ENCODE data around the gene RGPD3.

DNA sequence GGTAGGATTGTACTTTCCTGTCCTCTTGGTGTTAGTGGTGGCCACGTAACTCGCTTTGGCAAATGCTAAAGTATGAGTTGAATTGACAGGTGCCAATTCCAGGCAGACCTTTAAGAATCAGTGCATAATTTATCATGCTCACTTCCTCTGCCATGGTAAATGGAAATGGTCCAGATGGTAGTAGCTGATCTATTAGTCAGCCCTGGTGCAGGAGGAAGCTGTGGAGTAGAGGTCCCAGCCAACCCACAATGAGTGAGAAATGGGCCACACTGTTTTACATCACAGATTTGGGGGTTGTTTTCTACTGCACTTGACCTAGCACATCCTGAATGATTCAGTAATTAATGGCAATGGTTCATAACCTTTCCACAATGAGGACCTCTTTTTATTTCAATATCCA lies 104.4 kb downstream of the RGPD3 start:
- TF ChIP-seq POLR2A (IDR thresholded peaks at IDR 0.05) (no peak), POLR2AphosphoS5 (IDR thresholded peaks at IDR 0.05; ENCODE audit: insufficient read depth in 1 of 2, low read depth in 1 of 2) (no peak)
- TF ChIP-seq, protein P1, sequence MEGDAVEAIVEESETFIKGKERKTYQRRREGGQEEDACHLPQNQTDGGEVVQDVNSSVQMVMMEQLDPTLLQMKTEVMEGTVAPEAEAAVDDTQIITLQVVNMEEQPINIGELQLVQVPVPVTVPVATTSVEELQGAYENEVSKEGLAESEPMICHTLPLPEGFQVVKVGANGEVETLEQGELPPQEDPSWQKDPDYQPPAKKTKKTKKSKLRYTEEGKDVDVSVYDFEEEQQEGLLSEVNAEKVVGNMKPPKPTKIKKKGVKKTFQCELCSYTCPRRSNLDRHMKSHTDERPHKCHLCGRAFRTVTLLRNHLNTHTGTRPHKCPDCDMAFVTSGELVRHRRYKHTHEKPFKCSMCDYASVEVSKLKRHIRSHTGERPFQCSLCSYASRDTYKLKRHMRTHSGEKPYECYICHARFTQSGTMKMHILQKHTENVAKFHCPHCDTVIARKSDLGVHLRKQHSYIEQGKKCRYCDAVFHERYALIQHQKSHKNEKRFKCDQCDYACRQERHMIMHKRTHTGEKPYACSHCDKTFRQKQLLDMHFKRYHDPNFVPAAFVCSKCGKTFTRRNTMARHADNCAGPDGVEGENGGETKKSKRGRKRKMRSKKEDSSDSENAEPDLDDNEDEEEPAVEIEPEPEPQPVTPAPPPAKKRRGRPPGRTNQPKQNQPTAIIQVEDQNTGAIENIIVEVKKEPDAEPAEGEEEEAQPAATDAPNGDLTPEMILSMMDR (IDR thresholded peaks at IDR 0.05) = no peak

Data from vagina (tissue), 2 donors.